ENCODE measurements around the gene VCP.

The VCP gene

GRCh38 chr9:35072461-35073278, at the start of gene VCP:
VCP (minus strand) TSS chr9:35072625; CDS start chr9:35072353, 272 bp downstream.
- peak; percentile 95 for ATAC-seq
- Mint-ChIP-seq H3K9me3 (no peaks in the 10 kb centered on the region), H3K36me3 (peaks cover 44% of the 10 kb centered on the region), H3K4me1 (peaks cover 56% of the 10 kb centered on the region), H3K27ac (peak within 1 kb of the TSS; percentile 85), H3K27me3 (no peaks in the 10 kb centered on the region), H3K4me3 (peak within 1 kb of the TSS; percentile 82)

- peak; percentile 82 for ATAC-seq
- Mint-ChIP-seq H3K36me3 (no peaks in the 10 kb centered on the region), H3K4me3 (peak overlapping the region; percentile 86), H3K27me3 (peaks cover 17% of the 10 kb centered on the region), H3K4me1 (peaks cover 39% of the 10 kb centered on the region), H3K27ac (peak overlapping the region; percentile 75), H3K9me3 (no peaks in the 10 kb centered on the region)
These were observed 44.6 kb upstream of the VCP start for GRCh38 chr9:35116898-35117551.

- no peaks in the 10 kb centered on the region for H3K9me3 Mint-ChIP-seq
- H3K27ac Mint-ChIP-seq, result peak overlapping the region; percentile 75
- H3K4me3 Mint-ChIP-seq, result peak overlapping the region; percentile 86
- H3K36me3 Mint-ChIP-seq, result no peaks in the 10 kb centered on the region
- H3K27me3 Mint-ChIP-seq, result peaks cover 14% of the 10 kb centered on the region
- H3K4me1 Mint-ChIP-seq, result peaks cover 44% of the 10 kb centered on the region
- no peak for ATAC-seq
These were observed 44.1 kb upstream of the VCP start for GRCh38 chr9:35116539-35116897.

GRCh38 chr9:35115680-35116538, 43.5 kb upstream of the VCP start, which contains the start of gene ATOSB:
ATOSB (minus strand) TSS chr9:35115862; CDS start chr9:35108274, 7,588 bp downstream.
- peak within 1 kb of the TSS; percentile 86 for H3K4me3 Mint-ChIP-seq
- H3K9me3 Mint-ChIP-seq, result no peaks in the 10 kb centered on the region
- H3K4me1 Mint-ChIP-seq, result peaks cover 48% of the 10 kb centered on the region
- peak within 1 kb of the TSS; percentile 75 for H3K27ac Mint-ChIP-seq
- H3K27me3 Mint-ChIP-seq, result peaks cover 8% of the 10 kb centered on the region
- ATAC-seq, result peak; percentile 88
- H3K36me3 Mint-ChIP-seq, result no peaks in the 10 kb centered on the region

DNA sequence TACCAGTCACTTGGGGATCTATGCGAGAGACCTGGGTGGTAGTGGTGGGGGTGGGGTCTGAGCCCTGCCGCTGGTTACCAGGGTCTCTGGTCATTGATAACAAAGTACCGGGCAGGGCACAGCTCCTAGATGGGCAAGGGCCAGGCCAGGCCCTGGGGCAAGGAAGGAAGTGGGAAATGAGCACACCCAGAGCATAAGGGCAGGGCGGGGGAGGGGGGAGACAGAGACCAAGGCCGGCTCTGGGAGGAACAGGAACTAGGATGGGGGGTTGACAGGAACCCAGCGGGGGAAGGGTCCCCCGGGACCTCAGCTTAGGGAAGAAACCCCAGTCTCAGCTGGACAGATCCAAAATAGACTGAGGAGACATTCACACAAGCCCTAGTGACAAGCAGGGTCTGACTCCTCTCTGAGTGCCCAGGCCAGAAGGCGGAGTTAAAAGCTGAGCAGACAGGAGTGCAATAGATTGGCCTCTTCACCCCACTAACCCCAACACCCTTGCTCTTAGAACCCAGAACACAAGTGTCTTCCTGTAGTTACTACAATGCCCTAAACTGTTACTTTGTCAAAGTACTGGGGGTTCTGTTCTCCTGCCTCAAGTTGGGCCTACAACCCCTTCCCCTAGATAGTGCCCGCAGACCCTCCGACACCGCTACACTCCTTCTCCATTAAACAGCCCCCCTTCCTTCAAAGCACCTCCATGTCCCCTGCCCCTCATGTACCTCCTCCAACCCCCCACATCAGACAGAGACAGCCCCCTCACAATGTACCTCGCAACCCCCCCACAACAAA, 42.6 kb upstream of the VCP start:
- H3K36me3 Mint-ChIP-seq, result no peaks in the 10 kb centered on the region
- no peaks in the 10 kb centered on the region for H3K9me3 Mint-ChIP-seq
- H3K27me3 Mint-ChIP-seq, result peaks cover 3% of the 10 kb centered on the region
- H3K4me3 Mint-ChIP-seq, result peak overlapping the region; percentile 86
- H3K27ac Mint-ChIP-seq, result peak overlapping the region; percentile 75
- H3K4me1 Mint-ChIP-seq, result peaks cover 56% of the 10 kb centered on the region
- no peak for ATAC-seq

GRCh38 chr9:35114113-35114839, 41.9 kb upstream of the VCP start:
- Mint-ChIP-seq H3K4me3 (peak overlapping the region; percentile 86), H3K27ac (peak overlapping the region; percentile 75), H3K9me3 (no peaks in the 10 kb centered on the region), H3K27me3 (no peaks in the 10 kb centered on the region), H3K4me1 (peaks cover 64% of the 10 kb centered on the region), H3K36me3 (no peaks in the 10 kb centered on the region)
- peak; percentile 13 for ATAC-seq

DNA sequence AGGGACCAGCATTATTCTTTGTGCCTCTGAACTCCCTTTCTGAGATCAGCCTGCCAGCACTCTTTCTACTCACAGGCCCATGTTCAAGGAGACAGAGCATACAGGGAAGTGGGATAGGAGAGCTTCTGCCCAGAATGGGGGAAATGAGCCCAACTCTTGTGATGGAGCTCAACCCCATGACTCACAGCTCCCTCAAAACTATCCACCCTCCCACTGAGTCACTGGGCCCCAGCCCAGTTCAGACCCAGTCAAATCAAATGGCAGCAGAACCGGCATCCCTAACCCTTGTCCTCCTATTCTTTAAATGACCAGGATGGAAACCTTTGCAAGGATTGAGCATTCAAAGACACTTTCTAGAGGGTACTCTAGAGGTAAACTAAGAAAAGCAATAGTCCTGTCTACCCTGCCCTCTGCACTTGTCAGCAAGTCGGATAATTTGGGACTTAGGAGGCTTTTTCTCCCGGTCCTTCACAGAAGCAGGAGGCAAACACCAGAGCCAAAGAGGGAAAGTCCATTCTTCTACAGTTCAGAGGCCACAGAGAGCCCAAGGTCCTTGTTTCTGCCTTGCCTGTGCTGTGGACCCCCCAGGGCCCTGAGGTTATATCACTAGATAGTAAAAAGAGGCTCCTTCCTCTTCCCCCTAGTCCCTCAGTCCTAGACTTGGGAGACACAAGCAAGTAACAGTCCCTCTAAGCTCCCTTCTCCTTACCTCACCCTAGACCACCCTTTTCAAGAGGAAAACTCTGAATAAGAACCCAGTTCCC, 40.0 kb upstream of the VCP start:
- peaks cover 64% of the 10 kb centered on the region for H3K4me1 Mint-ChIP-seq
- no peaks in the 10 kb centered on the region for H3K36me3 Mint-ChIP-seq
- H3K4me3 Mint-ChIP-seq, result peak overlapping the region; percentile 76
- H3K27ac Mint-ChIP-seq, result peak overlapping the region; percentile 88
- H3K9me3 Mint-ChIP-seq, result no peaks in the 10 kb centered on the region
- no peak for ATAC-seq
- no peaks in the 10 kb centered on the region for H3K27me3 Mint-ChIP-seq

- Mint-ChIP-seq H3K36me3 (peaks cover 1% of the 10 kb centered on the region), H3K27me3 (no peaks in the 10 kb centered on the region), H3K4me1 (peaks cover 57% of the 10 kb centered on the region), H3K27ac (peak overlapping the region; percentile 88), H3K9me3 (no peaks in the 10 kb centered on the region), H3K4me3 (peak overlapping the region; percentile 76)
- peak; percentile 89 for ATAC-seq
These were observed 38.8 kb upstream of the VCP start for GRCh38 chr9:35111001-35111933.

DNA sequence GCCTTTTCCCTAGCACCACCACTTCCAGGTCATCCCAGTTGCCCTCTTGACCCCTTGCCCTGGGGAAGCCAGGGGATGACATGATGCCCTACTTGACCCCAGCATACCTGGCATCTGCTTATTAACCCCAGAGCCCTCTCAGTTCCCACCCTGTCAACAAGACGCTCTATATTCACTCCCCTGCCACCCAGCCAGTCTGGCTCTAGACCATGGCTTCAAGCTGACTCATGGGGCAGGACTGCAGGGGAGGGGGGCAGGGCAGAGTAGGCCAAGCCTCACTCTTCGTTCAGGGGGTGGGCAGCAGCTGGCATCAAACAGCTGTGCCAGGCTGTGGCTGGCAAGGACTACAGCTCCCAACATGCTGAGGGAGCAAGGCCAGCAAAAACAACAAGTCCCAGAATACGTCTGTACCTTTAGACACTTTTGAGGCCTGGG, 37.9 kb upstream of the VCP start:
- H3K4me3 Mint-ChIP-seq, result no peak overlapping the region
- peaks cover 10% of the 10 kb centered on the region for H3K36me3 Mint-ChIP-seq
- H3K27ac Mint-ChIP-seq, result peak overlapping the region; percentile 88
- peaks cover 48% of the 10 kb centered on the region for H3K4me1 Mint-ChIP-seq
- H3K27me3 Mint-ChIP-seq, result no peaks in the 10 kb centered on the region
- no peaks in the 10 kb centered on the region for H3K9me3 Mint-ChIP-seq
- ATAC-seq, result no peak

GRCh38 chr9:35108946-35109575, 36.6 kb upstream of the VCP start:
- no peaks in the 10 kb centered on the region for H3K9me3 Mint-ChIP-seq
- H3K36me3 Mint-ChIP-seq, result peaks cover 16% of the 10 kb centered on the region
- no peaks in the 10 kb centered on the region for H3K27me3 Mint-ChIP-seq
- H3K4me1 Mint-ChIP-seq, result peaks cover 35% of the 10 kb centered on the region
- H3K27ac Mint-ChIP-seq, result no peak overlapping the region
- H3K4me3 Mint-ChIP-seq, result no peak overlapping the region
- ATAC-seq, result no peak

- Mint-ChIP-seq H3K4me3 (no peak overlapping the region), H3K27ac (no peak overlapping the region), H3K36me3 (peaks cover 16% of the 10 kb centered on the region), H3K27me3 (no peaks in the 10 kb centered on the region), H3K4me1 (peaks cover 34% of the 10 kb centered on the region), H3K9me3 (no peaks in the 10 kb centered on the region)
- no peak for ATAC-seq
These were observed 36.0 kb upstream of the VCP start for GRCh38 chr9:35108461-35108860.
